NK-92 (cell line): ENCODE results near the gene FTO.
"Not testable (repeated sequence)": the region's sequence is repeated elsewhere in the genome, so short reads cannot be mapped to it uniquely, and the experiment has no call there.

Experiments
- DNase-seq: peaks from one replicate; lab custom pipeline; 2025; ENCODE audit not compliant: unreplicated experiment; lab: John Stamatoyannopoulos, UW

Gene FTO

DNA sequence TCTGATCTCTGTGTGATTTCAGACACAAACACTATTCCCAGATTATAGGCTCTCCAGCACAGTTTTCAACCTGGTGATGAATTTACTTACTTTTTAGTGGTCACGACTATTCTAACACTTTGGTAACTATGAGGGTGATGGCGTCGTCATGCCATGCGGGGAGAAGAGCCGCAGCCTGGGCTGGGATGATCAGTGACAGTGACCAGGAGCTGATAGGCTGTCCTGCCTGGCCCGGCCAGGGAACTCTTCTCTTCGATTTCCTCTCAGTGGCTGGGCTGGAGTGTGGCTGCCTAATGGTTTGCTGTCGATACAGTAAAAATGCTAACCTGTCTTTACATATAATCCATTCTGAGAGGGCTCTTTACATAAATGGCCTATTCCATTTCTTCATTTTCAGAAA lies 469.5 kb downstream of the FTO start:
- DNase-seq: no peak

DNA sequence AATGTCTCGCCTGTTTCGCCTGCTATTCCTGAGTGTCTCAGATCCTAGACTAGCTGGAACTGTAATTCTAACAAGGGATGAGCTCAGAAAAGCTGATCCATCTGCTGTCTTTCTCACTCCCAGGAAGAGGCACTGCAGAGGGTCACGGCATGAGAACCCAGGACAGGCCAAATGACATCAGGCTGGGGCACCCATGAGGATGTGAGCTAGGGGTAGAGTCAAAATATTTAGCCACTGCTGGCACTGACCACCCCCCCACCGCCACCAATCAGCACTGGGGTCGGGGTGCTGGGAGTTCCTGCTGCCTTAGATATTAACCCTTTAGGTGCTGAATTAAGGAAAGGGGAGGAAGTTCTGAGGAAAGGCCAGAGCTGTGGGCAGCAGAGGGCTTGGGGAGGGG lies 470.2 kb downstream of the FTO start:
- DNase-seq: no peak

DNA sequence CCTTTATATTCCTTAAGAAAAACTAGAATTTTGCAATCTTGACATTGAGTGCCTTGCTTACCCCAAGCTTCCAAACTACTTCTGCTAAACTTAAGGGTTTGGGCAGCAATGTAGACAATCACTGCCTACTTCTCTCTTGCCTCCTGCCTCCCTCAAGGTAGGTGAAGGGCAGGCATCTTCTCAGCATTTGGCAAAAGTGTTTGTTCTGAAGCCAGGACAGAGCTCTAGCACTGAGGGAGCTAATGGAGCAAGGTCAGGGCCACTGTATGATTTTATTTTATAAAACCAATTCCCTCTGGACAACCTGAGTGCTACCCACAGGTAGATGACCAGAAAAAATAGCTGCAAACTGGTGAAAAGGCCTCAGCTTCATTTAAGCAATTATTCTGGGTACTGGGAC lies 470.8 kb downstream of the FTO start:
- DNase-seq: no peak

DNA sequence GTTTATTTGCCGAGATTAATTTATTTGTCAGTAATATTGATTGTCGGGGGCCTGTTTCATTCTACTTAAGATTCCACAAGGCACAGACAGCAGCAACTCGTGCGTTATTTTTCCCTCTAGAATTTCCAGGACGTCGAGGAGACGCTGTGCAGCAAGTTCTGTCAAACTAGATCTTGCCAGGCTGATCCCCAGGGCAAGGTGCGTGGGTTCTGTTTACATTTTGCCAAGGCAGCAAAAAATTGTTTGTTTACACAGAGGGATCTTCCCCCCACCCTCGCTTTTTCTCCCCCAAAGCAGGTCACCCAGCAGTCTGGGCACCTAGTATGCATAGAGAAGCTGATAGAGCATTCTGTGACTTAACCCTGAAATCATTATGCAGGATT lies 471.2 kb downstream of the FTO start:
- DNase-seq: no peak

DNA sequence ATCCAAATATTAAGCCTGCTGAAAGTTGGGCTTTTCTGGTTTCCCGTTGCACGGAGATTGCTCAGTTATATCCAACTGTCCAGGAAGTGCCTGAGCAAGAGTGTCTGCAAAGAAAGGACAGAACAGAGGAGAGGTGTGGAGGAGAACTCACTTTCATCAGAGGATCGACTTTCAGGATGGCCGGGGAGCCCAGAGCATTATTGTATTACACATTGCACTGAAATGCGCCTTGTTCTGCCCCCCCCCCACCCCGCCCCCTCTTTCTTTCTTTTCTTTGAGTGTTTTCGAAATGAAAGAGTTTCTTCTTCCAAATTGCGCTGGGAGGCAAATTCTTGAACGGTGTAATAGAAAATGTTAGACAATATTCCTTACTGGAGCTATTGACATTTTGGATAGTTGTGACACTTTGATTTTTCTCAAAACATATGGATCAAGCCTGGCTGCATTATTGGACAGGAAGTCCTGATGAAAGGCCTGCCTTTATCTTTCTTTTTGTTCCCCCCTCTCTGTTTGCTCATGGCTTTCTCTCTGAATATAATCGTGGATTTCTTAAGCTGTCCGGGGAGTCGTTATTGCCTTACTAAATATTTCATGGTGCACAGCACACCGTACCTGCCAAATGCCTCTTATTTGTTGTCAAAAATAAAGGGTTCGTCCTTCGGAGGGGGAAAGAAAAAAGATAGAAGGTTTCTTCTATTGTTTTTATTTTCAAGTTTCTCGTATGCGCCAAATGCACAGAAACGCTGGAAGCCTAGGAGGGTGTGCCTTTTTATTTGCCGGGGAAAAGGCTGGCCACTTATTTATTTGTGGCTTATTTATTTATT lies 471.8 kb downstream of the FTO start:
- DNase-seq: no peak

DNA sequence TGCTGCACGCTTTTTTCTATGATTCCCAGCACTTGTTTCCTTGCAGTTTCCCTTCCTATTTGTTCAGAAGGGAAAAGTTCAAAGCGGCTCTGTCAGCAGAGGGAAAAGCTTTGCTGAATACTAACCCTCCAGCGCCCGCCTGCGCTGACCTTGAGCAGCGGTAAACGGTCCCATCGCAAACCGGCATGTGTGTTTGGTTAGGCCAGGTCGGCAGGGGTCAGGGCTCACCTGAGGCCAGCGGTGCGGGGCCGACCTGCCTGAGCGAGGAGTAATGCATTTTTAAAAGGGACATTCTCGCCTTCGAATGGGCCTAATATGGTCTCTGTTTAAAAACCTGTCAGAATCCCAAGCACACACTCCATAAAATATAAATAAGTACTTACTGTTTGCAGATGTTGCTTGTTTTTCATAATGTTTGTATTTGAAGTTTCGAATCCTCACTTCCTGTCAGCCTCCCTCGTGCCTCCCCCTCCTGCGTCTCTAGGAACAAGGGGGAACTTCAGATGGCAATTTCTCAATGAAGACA lies 472.5 kb downstream of the FTO start:
- no peak for DNase-seq

DNA sequence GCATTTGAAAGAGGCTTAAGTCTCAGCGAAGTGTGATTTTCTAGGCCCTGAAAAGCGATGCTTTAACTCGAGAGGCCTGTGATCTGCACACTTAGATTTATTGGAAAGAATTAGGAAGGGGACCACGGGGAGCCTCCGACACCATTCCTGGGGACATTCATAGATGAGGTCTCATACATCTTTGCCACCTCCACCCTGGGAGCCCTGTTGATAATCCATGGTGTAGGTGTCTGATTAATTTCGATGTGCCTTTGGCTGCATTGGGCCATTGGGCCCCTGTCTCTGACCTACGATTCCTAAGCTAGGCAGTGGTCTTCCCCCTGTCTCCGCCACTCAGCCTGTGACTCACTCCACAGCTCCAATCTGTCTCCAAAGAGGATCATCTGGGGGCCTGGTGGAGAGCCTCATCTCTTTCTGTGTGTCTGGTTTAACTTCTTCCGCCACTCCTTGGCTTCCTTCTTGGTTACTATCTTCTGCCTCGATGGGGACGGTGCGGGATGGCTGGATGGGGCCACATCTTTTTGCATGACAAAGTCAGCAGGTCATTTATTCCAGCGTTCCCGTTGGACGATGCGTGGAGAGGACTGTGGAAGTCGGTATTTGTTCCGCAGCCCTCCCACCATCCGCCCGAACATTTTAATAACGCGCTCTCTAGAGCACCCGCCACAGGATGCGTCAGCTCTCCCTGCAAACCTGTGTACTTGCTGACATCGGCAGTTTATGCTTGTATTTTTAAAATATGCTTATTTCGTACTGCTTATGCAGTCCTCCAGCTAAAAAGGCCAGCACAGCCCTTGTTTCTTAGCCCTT lies 473.3 kb downstream of the FTO start:
- no peak for DNase-seq

DNA sequence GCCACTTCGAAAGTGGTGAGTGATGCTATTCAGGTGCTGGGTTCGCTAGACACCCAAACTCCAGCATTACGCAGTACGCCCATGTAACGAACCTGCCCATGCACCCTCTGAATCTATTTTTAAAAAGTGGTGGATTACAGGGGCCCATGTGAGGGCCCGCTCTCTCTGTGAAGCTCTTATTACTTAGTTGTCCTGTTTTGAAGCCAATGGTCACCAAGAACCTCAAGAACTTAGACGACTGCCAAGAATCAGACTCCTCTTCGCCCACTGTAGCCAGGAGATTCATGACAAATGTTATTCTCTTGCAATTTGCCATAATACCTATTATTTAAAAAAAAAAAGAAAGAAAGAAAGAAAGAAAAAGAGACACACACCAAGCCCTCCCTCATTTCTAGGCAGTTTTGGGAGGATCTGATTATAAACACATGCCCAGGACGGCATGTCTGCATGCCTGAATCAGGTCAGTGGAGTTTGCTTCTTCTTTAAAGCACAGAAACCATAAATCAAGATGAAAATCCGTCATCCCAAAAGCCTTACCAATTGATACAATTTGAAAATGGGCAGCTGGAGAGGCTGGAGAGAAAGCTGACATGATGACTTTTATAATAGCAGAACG lies 474.0 kb downstream of the FTO start:
- DNase-seq: no peak

DNA sequence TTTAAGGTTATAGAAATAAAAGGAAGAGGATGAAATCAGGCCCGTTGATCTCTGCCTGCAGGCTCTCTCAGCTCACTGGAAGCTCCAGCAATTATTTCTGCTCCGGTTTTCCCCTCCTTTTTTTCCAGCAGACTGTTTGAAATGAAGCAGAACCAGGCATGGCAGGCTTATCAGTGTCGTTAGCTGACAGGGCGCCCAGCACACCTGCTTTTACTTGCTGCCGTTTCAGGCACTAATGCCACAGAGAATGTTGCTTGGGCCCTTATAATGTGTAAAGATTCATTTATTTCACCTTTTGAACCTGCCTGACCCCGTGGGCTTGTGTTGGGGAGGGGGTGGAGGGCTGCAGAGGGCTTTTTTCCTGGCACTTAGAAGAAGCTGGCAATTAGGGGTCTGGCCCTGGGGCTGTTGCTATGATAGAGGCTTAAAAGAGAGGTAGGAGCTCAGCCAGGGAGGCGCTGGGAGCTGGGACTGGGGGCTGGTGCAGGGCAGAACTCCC lies 474.6 kb downstream of the FTO start:
- DNase-seq: no peak

DNA sequence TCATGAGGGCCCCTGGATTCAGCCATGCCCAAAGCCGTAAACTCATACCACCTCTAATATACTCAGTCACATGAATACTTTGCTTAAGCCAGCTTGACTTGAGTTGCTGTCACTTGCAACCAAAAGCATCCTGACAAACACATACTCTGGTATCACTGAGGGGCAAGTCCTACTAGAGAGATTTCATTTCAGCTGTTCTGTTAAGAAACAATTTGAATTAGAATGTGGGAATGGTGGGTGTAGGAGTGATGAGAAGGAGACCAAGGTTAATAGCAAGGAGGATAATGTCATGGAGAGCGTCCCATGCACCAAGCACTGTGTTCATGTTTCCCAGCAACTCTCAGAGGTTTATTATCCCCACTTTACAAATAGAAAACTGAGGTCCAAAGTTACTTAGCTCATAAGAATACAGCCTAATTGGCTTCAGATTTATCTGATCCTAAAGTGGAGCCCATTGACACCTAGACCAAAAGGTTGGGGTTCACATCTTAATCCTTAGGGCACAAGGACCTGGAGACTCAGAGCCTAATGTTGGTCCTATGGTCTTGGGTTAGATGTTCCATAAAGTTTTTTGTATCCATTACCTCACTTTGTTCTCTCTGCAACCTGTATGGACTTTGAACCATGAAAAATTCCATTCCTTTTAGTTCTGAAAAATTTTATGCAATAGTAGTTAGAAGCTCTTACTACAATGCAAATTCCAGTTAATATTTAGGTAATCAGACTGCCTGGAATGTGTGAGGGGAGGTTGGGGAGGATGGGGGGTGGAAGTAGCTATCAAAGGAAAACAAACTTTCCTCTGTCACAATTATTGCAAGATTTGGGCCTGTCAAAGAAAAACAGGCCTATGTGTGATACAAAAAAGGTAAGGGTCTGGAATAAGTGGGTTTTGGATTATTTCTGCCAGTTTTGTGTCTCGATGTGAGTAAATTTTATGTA lies 476.7 kb downstream of the FTO start:
- no peak for DNase-seq

DNA sequence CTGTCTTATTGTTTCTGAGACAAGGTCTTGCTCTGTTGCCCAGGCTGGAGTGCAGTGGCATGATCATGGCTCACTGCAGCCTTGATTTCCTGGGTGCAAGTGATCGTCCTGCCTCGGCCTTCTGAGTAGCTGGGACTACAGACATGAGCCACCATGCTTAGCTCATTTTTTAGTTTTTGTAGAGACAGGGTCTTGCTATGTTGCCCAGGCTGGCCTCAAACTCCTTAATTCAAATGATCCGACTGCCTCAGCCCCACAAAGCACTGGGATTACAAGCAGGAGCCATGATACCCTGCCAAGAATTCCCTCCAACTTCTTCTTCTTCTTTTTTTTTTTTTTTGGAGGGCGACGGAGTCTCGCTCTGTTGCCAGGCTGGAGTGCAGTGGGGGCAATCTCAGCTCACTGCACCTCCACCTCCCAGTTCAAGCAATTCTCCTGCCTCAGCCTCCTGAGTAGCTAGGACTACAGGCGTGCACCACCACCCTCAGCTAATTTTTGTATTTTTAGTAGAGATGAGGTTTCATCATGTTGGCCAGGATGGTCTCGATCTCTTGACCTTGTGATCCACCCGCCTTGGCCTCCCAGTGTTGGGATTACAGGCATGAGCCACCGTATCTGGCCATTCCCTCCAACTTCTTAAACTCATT lies 477.9 kb downstream of the FTO start:
- not testable (repeated sequence) for DNase-seq

DNA sequence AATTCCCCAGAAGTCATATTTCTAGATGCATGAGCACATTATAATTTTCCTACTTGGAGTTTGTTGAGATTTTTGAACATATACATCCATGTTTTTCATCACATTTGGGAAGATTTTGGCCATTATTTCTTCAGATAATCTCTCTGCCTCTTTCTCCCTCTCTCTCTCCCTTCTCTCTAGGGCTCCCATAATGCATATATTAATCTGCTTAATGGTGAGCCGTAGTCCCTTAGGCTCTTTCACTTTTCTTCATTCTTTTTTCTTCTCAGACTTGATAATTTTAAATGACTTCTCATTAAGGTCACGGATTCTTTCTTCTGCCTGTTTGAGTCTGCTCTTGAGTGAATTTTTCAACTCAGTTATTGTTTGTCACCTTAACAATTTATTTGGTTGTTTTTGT lies 481.1 kb downstream of the FTO start:
- no peak for DNase-seq

DNA sequence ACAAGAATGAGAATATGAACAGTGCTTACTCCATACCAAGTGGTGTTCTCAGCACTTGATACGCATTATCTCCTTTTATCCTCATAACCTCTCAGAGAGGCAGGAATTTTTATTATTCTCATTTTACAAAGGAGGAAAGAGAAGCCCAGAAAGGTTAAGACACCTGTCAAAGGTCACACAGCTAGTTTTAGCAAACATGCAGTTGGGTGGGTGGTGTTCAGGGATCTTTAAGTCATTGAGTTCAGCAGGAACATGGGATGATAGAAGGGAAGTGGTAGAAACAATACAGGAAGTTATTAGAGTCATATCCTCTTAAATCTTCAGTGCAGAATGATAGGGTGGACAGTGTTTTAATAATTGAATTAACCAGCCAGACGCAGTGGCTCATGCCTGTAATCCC lies 487.2 kb downstream of the FTO start:
- no peak for DNase-seq

DNA sequence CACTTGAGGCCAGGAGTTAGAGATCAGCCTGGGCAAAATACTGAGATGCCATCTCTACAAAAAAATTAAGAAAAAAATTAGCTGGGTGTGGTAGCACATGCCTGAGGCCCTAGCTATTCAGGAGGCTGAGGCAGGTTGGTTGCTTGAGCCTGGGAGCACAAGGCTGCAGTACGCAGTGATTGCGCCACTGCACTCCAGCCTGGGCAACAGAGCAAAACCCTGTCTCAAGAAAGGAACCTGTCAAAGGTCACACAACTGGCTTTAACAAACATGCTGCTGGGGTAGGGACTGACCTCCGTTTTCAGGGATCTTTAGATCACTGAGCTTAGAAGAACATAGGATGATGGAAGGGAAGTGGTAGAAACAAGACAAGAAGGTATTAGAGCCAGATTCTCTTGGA lies 487.6 kb downstream of the FTO start:
- DNase-seq: no peak

DNA sequence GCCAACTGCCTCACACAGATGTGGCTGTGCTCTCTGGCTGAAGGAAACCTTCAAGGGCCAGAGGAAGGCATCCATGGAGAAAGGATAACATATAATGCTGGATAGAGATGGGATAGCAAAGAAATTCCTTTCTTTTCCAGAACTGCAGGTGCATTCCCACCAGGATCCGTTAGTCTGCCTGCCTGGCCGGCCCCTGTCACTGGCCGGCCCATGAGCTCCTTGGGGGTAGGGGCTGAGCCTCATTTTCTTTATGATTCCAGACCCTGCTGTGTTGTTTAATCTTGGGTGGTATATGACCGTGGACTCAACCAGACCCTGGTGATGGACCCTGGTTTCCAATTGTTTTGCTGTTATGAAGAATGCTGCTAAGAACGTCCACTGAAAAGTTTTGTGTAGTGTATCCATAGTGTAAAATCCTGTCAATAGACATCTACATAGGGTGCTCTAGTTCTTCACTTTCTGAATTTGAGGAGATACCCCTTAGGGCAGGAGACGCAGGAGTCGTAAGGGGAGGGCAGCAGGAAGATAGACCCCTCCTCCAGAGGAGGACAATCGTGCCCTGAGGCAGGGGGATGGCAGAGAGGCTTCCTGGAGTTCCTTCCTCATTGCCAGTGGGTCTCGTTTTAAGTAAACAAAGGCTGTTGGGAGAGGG lies 489.2 kb downstream of the FTO start:
- no peak for DNase-seq

DNA sequence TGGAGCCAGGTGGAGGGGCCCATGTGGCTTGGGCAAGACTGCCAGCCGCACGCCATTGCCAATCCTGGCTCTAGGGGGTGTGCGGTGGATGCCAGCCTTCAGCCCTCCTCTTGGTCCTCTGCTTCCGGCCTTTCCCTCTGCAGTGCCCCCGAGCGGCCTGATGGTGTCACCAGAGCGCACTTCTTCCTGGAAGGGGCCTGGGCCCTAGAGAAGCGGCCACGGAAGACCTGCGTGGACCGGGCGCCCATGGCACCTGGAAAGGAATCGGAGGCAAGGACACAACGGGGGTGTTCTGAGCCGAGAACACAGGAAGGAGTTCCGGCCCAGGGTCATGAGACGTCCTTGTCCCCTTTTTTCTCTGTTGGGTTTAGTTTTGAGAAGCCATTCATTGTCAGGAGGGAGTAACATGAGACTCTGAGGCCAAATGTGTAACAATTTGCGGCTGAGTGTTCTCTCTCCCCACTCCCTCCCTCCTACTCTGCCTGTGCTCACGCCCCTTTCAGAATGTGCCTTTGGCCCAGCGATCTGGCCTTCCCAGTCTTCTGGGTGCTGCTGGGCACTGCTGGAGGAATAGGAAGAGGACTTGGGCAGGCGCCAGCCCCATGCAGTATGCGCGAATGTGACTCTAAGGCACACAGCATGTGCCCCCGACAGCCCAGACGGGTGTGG lies 489.8 kb downstream of the FTO start:
- DNase-seq: no peak

DNA sequence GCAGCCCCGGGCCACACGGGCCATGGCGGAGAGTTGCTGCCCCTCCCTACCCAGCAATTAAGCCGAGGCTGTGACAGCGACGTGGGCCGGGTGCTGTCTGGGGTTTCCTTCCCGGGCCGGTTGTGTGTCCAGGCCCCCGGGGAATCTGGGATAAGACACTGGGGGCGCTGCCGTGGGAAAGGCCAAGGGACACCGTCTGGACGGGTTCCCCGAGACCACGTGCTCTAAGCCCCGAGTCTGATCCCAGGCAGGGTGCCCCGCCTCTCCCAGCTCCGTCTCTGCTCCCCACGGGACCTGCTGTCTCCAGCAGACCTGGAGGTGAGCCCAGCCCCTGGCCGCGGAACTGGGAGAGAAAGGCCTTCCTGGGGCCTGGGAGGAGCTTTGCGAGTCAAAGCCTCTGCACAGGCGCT lies 490.4 kb downstream of the FTO start:
- DNase-seq: no peak

DNA sequence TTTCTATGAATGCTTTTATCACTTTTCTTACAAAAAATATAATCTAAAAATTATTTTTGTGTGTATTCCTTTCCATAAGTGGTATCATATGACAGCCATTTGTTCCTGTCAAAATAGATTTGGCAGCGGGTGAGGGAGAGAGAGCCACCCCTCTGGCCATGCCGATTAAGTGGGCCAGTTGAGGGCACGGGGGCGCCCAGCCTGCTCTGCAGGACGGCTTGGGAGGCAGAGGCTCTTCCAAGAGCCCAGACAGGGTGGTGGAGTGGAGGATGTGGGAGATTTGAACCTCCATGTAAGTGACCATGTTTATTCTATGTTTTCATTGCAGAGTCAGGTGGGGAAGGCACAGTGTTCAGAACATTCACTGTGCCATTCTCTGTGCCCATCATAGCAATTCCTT lies 493.8 kb downstream of the FTO start:
- DNase-seq: no peak
